SK-N-SH (cell line): ENCODE measurements around the gene GPC2.

Experiments
- EP300 ChIP-seq, 2 experiments: IDR thresholded peaks; 2 replicates each; pipeline versions ENCODE4 v1.4.0 to v1.6.1; 2012; ENCODE audit warnings: borderline replicate concordance in 1 of 2, low read depth in 1 of 2, low read length in 1 of 2
- FOXJ3 ChIP-seq: sonication (generic); formaldehyde crosslinking; IDR thresholded peaks from 2 replicates; pipeline ENCODE4 v1.5.1; 2020; ENCODE audit warnings: mild to moderate bottlenecking, missing genetic modification reagents
- MXI1 ChIP-seq: IDR thresholded peaks from 2 replicates; pipeline ENCODE4 v1.6.1; 2012; ENCODE audit warnings: mild to moderate bottlenecking, low read depth, low read length, improper control_type of control experiment
- NFIC ChIP-seq: IDR thresholded peaks from 2 replicates; pipeline ENCODE4 v1.4.0; 2012; ENCODE audit warnings: borderline replicate concordance
- TF ChIP-seq, protein P1 (sequence below): fragments of 200-600 bp; sonication (generic); IDR thresholded peaks from 2 replicates; pipeline ENCODE4 v1.6.1; 2017; ENCODE audit warnings: antibody characterized with exemption, mild to moderate bottlenecking, moderate library complexity

DNA sequence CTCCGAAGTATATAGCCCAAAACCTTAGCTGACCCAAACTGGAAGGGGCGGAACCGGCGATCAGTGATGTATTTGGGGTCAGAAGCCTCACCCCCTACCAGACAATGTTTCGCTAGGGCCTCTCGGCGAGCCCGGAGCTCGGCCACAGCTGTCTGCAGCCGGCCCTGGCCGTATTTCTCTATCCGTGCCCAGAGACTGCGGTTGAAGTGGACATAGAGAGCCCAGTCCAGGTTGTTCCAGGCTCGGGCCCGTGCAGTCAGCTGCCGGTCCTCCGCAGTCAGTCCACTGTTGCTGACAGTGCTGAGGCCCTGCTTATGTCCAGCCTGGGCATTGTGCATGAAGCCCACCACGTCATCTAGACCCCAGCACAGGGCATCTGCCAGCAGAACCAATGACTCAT lies 17.1 kb downstream of the GPC2 start:
- TF ChIP-seq EP300 (IDR thresholded peaks at IDR 0.05; ENCODE audit: borderline replicate concordance in 1 of 2, low read depth in 1 of 2, low read length in 1 of 2) (no peak), FOXJ3 (CRISPR knock-in tag) (no peak), MXI1 (no peak), NFIC (no peak)
- TF ChIP-seq, protein P1, sequence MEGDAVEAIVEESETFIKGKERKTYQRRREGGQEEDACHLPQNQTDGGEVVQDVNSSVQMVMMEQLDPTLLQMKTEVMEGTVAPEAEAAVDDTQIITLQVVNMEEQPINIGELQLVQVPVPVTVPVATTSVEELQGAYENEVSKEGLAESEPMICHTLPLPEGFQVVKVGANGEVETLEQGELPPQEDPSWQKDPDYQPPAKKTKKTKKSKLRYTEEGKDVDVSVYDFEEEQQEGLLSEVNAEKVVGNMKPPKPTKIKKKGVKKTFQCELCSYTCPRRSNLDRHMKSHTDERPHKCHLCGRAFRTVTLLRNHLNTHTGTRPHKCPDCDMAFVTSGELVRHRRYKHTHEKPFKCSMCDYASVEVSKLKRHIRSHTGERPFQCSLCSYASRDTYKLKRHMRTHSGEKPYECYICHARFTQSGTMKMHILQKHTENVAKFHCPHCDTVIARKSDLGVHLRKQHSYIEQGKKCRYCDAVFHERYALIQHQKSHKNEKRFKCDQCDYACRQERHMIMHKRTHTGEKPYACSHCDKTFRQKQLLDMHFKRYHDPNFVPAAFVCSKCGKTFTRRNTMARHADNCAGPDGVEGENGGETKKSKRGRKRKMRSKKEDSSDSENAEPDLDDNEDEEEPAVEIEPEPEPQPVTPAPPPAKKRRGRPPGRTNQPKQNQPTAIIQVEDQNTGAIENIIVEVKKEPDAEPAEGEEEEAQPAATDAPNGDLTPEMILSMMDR, result no peak
